NK-92 (cell line): ENCODE results near the gene ADCY2.

Source experiments
- DNase-seq: peaks from one replicate; lab custom pipeline; 2025; ENCODE audit not compliant: unreplicated experiment; lab: John Stamatoyannopoulos, UW

The ADCY2 gene

DNA sequence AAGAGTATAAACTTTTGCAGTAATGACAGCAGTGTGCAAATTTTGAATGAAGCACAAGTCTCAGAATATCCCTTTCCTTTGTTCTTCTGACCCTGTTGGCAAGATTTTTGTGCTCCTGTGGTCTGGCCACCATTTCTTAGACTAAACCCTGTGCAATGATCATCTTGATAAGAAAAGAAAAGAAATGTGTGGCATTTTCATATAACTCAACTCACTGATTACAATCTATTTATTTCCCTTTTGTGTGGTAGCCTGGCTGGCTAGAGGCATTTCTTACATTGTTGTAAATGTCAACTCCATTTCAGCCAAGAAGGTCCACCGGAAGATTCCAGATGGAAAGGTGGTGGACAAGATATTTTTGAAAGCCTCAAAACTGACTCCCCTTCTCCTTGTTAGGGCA lies 41.9 kb downstream of the ADCY2 start:
- DNase-seq: no peak

DNA sequence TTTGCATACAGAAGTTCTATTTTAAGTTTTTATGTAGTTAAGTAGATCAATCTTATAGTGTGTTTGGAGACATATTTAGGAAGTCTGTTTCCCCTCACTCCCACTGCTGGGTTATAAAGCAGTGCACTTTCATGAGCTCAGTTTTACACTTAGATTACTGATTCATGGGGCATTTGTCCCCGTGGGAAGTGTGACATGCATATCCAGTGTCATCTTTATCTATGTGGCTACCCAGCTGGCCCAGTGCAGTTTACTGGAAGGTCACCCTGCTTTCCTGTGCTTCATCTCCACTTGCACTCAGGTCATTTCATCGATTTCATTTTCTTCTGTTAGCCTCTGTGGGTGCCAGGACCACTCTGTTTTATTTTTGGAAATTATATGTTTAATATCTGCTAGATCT lies 49.1 kb downstream of the ADCY2 start:
- no peak for DNase-seq

DNA sequence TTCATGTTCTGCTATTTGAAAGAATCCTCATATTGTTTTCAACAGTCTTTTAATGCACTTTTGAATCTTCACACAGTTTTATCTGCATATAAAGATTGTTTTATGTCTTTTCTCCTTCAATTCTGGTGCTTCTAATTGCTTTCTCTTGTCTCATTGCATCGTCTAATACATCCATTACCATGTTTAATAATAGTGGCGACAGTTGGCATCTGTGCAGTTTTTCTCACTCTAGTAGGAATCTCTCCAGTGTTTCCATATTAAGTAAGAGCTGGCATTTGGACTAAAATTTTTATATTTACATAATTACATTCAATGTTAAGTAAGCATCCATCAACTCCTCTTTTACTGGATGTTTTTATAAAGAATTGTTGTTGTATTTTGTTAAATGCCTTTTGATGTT lies 49.9 kb downstream of the ADCY2 start:
- DNase-seq: no peak

DNA sequence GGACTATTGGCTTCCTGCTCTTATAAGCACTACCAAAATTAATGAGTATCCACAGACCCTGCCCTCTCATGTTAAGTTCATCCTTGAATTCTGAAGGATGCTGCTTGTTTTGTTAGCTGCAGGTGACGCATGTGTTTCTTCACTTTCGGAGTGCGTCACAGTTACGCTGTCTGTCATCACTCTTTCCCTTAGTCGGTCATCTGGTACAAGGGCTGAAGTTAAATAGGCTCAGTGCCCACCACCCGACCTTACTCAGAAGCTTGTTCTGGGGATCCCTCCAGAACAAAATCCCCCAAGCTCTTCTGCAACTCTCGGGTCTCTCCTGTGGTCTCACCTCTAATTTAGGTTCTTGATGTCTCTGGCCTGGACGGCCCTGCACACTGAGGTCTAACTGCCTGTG lies 51.0 kb downstream of the ADCY2 start:
- no peak for DNase-seq

DNA sequence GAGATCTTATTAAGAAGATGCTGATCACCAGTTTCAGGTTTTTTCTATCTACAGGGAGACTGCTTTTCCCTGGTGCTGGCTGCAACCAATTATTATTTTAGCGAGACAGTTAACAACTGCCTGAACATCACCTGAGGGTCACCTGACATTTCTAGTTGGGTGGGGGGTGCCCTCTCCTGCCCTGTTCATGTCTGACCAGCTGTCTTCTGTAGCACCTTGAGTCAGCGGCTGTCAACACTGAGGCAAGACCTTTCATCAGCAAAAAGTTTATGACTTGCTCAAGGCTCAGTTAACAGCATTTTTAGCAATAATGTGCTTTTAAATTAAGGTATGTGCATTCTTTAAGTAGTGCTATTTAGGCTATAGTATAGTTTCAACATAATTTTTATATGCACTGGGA lies 58.0 kb downstream of the ADCY2 start:
- DNase-seq: no peak

DNA sequence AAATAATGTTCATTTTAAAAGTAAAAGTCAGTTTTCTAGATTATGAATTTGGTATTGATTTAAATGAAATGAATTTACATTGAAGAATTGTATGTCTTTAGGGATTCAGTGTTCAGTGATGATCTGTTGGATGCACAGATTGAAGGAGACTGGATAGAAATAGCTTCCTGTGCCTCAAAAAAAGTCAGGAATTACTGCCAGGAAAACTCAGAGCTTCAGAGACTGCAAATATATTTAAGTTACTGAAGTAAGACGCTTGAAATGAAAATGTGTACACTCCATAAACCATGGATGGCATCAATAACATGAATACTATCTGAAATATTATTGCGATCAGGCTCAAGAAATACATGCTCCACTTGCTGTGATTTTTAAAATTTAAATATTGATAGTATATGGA lies 60.3 kb downstream of the ADCY2 start:
- DNase-seq: no peak

DNA sequence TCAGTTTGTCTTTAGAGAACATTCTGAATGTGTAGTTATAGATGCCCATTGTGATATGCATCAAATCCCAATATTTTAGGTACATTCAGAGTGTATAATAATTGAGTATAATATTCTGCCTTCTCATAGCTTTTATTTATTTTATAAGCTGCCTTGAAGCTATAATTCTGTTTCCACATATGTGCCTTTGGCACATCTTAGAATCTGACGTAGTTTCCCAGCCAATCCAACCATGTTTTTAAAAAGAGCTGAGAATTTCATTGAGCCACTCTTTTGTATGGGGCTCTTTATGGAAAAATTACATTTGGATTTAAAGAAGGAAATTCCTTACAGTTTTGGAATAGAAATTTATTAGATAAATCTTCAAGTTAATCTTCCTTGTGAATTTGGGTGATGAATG lies 65.4 kb downstream of the ADCY2 start:
- no peak for DNase-seq

DNA sequence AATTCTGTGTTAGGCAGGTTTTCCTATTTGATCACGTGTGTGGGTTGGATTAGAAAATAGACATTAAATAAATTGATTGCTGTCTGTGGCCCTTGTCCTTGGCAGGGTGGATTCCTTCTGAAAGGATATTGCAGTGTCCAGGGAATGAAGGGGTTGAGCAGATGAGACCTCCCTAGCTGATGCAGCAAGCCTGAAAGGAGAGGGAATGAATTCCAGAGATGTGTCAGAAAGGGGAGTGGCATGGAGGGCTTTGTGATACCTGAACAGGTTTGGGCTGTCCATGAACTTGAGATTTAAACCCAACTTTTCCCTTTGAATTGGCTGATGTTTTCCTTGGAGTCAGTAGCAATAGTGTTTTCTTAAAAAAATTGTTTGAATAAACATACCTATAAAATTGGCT lies 66.8 kb downstream of the ADCY2 start:
- DNase-seq: no peak

DNA sequence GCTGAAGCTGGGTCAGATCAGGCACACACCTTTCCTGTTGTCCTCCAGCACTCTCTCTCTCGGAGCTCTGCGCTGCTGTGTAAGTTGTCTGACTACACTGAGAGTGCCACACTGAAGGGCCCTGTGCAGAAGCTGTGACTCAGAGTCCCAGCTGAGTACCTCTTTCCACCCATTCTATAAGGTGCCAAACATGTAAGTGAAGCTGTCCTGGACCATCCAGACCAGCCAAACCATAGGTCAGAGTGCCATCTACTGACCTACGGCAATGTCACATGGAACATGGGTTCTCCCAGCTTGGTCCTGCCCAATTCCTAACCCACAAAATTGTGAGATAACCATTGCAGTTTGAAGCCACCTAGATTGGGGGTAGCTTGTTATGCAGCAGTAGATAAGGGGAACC lies 68.2 kb downstream of the ADCY2 start:
- DNase-seq: no peak

DNA sequence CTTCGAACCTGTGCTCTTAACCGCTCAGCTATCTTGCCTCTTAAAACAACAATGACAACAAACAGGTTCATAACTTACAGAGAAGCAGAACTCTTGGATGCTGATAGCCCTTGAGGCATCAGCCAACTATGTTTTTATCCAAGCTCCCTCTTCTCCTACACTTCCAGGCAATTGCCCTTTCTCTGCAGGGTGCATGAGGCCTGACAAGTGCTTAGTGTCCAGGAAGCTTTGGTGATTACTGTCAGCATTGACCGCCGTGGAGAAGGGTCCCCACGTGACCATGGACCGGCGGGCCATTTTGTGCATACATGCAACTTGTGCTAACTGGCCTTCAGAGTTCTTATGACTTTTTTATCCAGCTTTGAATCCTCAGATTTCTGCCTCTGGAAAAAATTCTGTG lies 71.2 kb downstream of the ADCY2 start:
- DNase-seq: no peak

DNA sequence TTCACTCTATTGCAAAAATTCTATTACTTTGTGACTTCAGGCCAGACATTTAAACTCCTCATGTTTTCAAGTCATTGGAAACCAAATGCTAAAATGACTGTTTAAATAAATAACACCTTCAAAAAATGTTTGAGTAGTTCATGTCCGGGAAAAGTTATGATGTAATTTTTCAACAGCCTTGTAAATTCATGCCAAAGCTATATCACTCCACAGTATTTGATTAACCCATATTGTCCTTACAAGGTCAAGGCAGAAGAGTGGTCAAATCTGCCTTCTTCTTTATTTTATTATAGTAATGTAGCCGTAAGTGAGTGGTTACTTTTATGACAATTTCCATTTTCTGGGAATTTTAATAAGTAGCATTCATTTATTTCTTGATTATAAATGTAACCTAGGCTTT lies 72.8 kb downstream of the ADCY2 start:
- DNase-seq: no peak

DNA sequence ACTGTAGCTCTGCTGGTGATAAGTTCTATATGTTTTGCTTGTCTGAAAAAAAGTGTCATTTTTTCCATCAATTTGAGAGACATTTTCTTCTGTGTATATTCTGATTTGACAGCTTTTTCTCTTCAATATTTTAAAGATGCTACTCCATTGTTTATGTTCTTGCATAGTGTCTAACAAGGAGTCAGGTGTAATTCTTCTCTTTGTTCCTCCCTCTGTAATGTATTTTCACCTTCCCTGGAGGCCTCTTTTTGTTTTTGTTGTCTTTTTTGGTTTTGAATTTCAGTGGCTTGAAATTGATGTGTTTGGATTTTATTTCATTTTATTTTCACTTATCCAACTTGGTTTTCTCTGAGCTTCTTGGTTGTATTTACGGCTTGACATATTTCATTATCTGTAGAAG lies 75.8 kb downstream of the ADCY2 start:
- no peak for DNase-seq

DNA sequence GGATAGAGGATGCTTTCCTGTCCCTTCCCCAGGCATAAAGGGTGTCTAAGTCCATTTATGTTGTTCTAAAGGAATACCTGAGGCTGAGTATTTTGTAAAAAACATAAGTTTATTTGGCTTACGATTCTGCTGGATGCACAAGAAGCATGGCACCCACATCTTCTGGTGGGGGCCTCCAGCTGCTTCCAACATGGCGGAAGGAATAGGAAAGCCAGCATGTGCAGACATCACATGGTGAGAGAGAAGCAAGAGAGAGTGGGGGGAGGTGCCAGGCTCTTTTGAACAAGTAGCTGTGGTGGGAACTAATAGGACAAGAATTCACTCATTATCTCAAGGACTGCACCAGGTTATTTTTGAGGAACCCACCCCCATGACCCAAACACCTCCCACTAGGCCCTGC lies 77.2 kb downstream of the ADCY2 start:
- DNase-seq: no peak

DNA sequence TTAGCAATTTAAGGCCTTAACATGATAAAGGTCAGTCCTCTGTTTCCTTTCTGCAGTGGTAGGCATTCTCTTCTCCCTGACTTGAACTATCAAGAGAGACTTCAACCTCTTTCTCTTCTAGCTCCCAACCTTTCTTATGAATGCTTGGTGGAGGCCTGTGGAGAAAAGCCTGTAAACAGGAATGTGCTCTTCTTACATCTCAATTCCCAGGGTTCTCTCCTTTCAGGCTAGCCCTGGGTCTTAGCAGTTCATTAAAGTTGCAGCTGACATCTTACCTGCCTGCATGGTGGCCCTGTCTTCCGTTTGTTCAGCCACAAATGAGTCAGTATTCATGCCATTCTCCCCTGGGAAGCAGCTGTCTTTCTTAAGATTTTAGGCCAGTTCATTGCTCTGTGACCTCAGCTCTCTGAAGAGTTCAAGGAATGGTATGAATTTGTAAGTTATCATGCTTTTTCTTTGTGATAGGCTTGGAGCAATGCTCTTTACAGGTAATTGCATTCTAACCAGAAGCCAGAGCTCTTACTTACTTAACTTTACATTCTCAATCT lies 77.8 kb downstream of the ADCY2 start:
- no peak for DNase-seq

DNA sequence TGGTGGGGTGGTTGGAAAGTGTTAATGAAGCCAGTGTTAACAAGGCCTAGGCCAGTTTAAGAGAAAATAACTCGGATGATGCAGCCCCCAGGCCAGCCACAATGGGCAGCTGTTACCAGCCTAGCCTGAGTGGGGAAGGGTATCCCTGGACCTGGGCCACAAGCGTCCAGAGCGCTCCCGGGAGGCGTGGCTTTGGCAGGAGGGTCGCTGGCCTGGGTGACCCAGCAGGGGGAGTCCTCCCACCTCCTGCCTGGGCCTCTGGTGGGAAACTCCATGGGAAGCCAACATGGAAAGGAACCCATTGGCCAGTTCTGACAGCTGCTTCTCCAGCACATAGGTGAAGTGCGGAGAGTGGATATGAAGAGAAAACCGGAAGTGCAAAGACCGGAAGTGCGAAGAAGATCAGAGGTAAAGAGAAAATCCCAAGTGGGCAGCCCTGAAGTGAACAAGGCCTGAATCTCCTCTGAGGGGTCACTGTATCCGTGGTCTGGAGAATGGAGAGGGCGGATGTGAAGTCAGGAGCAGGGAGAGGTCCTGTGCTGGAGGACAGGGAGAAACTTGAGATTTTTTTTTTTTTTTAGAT lies 79.0 kb downstream of the ADCY2 start:
- no peak for DNase-seq

DNA sequence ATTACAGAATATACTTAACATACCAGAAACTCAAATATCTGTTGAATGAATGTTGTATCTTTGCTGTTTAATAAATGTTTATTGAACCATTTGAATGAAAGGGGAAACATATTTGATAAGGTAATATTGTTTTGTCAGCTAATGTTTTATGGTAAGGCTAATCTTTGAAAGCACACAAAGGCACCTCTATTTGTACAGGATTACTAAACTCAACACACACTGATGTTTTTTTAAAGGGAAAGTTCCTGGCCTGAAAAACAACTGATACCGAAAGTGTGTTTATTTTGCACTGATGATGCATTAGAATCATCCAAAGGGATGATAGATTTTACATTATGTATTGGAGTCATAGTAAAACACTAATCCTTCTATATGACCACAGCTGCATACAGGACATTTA lies 82.5 kb downstream of the ADCY2 start:
- DNase-seq: no peak

DNA sequence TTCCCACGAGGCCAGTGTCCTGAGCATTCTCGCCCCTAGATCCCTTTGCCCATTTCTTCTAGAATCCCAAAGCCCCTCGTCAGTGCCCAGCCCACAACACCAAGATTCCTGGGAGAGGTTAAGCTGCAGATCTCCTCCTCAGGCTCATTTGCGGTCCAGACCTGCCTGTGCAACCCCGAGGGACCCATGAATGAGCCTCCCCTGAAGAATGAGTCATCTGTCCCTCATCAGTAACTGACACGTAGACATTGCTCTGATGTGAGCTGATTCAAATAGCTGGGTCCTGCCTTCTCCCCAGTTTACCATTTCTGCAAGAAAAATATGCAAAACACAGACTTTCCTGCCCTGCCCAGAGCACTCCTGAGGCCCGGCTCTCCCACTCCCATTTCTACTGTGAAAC lies 92.8 kb downstream of the ADCY2 start:
- no peak for DNase-seq

DNA sequence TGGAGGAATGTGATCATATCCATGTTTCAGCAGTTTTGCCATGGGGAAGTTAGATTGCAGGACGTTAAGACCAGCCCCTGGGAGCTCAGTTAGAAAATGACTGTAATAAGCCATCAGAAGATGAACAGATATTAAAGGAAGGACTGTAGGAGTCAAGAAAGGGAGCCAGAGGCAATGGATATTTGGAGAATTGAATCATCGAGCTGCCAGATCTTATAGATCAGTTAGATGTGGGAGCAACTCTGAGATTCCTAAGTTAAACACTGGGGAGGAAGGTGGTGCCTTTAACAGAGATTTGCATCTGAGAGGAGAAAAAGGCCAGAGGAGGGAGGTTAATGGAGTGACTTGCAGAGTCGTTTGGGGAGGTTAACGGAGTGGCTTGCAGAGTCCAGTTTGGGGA lies 96.4 kb downstream of the ADCY2 start:
- DNase-seq: no peak

DNA sequence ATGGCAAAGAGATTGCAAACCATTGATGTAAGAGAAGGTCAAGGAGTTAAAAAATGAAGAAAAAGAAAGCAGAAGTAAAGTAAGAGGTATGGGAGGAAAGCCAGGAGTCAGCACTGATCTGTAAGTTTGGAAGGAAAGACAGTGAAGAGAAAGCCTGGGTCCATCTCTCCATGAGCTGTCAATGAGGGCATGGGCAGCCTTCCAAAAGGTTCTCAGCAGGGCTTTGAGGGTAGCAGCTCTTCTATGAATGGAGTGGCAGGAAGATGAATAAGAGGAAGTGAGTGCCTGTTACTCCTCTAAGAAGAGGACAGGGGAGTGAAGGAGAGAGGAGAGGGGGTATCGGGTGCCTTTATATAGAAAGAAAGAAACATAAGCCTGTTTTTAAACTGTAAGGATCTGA lies 97.1 kb downstream of the ADCY2 start:
- DNase-seq: no peak

DNA sequence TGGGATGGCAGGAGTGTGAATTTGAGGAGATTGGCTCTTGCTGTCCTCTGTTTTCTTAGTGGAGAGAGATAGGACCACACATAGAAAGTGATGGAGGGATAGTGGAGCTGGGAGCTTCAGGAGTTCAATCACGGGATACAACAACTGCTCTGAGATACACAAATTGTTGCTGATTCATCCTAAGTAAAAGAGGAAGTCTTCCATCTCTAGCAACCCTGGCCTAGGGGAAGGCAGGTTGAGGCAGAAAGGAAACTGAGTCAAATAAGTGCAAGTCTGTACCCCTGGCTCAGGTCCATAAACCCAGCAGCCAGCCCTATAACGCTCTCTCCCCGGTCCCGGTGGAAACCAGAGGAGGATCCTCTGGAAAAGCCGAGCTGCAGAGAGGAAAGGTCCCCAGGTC lies 97.7 kb downstream of the ADCY2 start:
- DNase-seq: no peak

DNA sequence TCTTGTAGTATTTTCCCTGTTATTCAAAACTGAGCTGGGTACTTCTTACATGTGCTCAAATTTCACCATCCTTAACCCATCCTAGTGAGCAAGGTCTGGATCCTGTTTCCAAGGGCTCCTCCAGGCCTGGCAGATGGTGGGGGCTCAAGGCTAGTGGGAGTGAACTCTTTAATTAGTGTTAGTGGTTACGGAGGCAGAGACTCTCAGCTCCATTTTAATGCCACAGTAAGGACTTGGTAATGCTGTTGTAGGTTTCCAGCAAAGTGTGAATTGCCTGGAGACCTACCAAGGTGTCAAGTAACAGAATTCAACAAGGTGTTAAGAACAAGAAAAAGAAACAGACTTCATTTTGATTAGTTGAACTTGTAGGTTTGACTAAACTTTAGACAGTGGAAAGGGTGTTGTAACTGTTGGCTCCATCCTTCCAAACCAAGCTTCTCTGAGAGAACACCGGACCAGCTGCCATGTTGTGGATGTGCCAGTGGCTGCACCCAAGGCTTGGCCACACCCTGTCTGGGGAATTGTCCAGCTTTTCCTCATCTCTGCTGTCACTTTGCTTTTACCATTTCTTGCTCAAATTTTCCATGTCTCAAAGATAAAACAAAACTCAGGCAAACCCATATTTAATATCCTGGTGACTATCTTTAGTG lies 98.7 kb downstream of the ADCY2 start:
- no peak for DNase-seq

DNA sequence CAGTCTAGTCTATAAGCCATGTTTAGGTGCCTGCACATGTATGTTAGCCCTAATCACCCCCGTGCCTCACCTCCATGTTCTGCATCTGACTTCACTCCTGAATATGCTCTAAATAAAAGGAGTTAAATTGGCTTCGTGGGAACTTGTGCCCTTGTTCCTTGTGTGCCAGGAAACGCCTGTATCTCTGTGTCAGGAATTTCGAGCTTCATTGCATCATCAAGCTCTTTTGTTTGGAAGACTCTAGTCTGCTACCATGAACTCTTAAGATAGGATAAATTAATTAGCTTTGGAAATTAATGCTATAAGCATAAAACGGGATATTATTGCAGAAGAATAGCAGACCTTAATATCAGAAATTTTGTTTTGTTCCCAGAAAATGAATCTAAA lies 99.2 kb downstream of the ADCY2 start:
- no peak for DNase-seq

DNA sequence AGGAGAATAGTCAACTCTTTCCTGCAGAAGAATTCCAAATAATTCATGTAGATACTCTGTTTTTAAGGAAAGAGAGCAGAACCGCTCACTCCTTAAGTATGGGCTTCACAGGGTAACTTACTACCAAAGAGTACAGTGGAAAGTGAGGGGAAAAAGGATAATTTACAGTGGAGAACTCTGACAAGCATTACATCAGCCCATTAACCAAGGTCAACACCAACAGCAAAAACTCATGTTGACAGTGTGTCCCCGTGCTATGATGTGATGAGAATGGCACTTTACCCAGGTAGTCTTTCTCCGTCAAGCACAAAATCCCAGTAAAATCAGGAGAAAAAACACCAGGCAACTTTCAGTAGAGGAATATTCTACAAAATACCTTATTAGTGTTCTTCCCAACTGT lies 104.3 kb downstream of the ADCY2 start:
- DNase-seq: no peak
